HG03354 (cell line): Measurements from ENCODE around the gene ZNF280B.
"Not testable (repeated sequence)": the region's sequence is repeated elsewhere in the genome, so short reads cannot be mapped to it uniquely, and the experiment has no call there.

Source experiments
- ATAC-seq: cut with Tn5 transposase; IDR thresholded peaks from one replicate; pipeline ENCODE4 v1.9.1; 2021; ENCODE audit warnings: mild to moderate bottlenecking; ENCODE audit not compliant: unreplicated experiment, poor library complexity, severe bottlenecking

ZNF280B gene

GRCh38 chr22:22444007-22444589 is 64.4 kb downstream of the ZNF280B start:
- ATAC-seq, result not testable (repeated sequence)

GRCh38 chr22:22442928-22443709 is 65.4 kb downstream of the ZNF280B start:
- ATAC-seq, result no peak

GRCh38 chr22:22441626-22442025 is 66.9 kb downstream of the ZNF280B start:
- not testable (repeated sequence) for ATAC-seq

- ATAC-seq, result no peak
Measured at GRCh38 chr22:22440188-22440587, 68.4 kb downstream of the ZNF280B start.
